ENCODE data around the gene FOXO3.
"Not testable (repeated sequence)": the region's sequence is repeated elsewhere in the genome, so short reads cannot be mapped to it uniquely, and the experiment has no call there.

Gene FOXO3

GRCh38 chr6:108560463-108561308, at the start of gene FOXO3:
TSS of gene FOXO3 (plus strand) at chr6:108560917. CDS start at chr6:108561209, 292 bp downstream.
- DNase-seq: no peak

GRCh38 chr6:108518714-108519576, 41.8 kb upstream of the FOXO3 start:
- DNase-seq: no peak

GRCh38 chr6:108521616-108522107, 39.1 kb upstream of the FOXO3 start:
- DNase-seq: no peak

- no peak for DNase-seq
These were observed 37.0 kb upstream of the FOXO3 start for GRCh38 chr6:108523697-108524096.

- DNase-seq: no peak
These were observed 36.0 kb upstream of the FOXO3 start for GRCh38 chr6:108524528-108525248.

GRCh38 chr6:108526739-108527174, 34.0 kb upstream of the FOXO3 start:
- DNase-seq: no peak

GRCh38 chr6:108528878-108529277, 31.8 kb upstream of the FOXO3 start:
- no peak for DNase-seq

GRCh38 chr6:108531332-108531731, 29.4 kb upstream of the FOXO3 start:
- DNase-seq: no peak

GRCh38 chr6:108535114-108535742, 25.5 kb upstream of the FOXO3 start:
- DNase-seq: no peak

GRCh38 chr6:108535920-108536535, 24.7 kb upstream of the FOXO3 start:
- DNase-seq: not testable (repeated sequence)

- peak; percentile 31 for DNase-seq
These were observed 18.6 kb upstream of the FOXO3 start for GRCh38 chr6:108541843-108542759.

GRCh38 chr6:108543175-108543940, 17.4 kb upstream of the FOXO3 start:
- no peak for DNase-seq

- DNase-seq: no peak
These were observed 16.1 kb upstream of the FOXO3 start for GRCh38 chr6:108544606-108545005.

- DNase-seq: no peak
These were observed 14.4 kb upstream of the FOXO3 start for GRCh38 chr6:108546079-108547049.

- DNase-seq: no peak
These were observed 11.5 kb upstream of the FOXO3 start for GRCh38 chr6:108549241-108549640.

- DNase-seq: no peak
These were observed 11.0 kb upstream of the FOXO3 start for GRCh38 chr6:108549741-108550140.

- no peak for DNase-seq
These were observed 10.5 kb upstream of the FOXO3 start for GRCh38 chr6:108550256-108550655.

- no peak for DNase-seq
These were observed 5.2 kb upstream of the FOXO3 start for GRCh38 chr6:108555399-108556052.
